AG04450 (cell line): ENCODE results near the gene DMD. TPM values are rescaled to one million over a fixed set of nuclear protein-coding genes. Genes with fewer than 3 reads are reported as not detected.

ENCODE experiments used
- CTCF ChIA-PET: fragments of 300-600, 350-600 bp; formaldehyde crosslinking; extraction: SDS; loops from one replicate; lab custom pipeline; 2022; ENCODE audit warnings: antibody characterized with exemption, inconsistent platforms; lab: Charles Lee
- POLR2A ChIA-PET: fragments of 350-600 bp; formaldehyde crosslinking; extraction: SDS; loops from one replicate; lab custom pipeline; 2021; ENCODE audit warnings: antibody characterized with exemption, inconsistent platforms; lab: Yijun Ruan, JAX
- DNase-seq: peaks from one replicate; pipeline ENCODE4 v3.0.0-alpha.2; 2011; ENCODE audit warnings: low read depth, low spot score
- H3K27ac ChIP-seq: one replicate; pipeline ENCODE4 v1.5.1; 2012; ENCODE audit warnings: low read depth, low read length, control low read depth
- H3K27me3 ChIP-seq: one replicate; pipeline ENCODE4 v1.6.0; 2012; ENCODE audit warnings: low read length; ENCODE audit not compliant: control insufficient read depth, insufficient read depth
- H3K4me3 ChIP-seq: 2 replicates; pipeline ENCODE4 v1.5.1; 2011; ENCODE audit warnings: mild to moderate bottlenecking, low read depth, low read length, control low read depth
- H3K9me3 ChIP-seq: 2 replicates; pipeline ENCODE4 v1.5.1; 2012; ENCODE audit warnings: low read length; ENCODE audit not compliant: control insufficient read depth, insufficient read depth
- polyA plus RNA-seq: library from polyadenylated mRNA; depleted of rRNA; stranded (reverse); fragments of >200 nt; gene quantifications from 2 replicates; pipeline ENCODE4 v1.2.3, GENCODE V29; 2011
- TF ChIP-seq, protein P1 (sequence below): IDR thresholded peaks from 2 replicates; pipeline ENCODE4 v1.5.1; 2011; ENCODE audit warnings: low read depth, low read length, control low read depth, inconsistent platforms

Gene DMD
- polyA plus RNA-seq, 1 experiment: 7.6 TPM

- ChIA-PET CTCF (no interaction called here), POLR2A (no interaction called here)
- Histone ChIP-seq H3K4me3 (no peak overlapping the region), H3K27ac (no peak overlapping the region), H3K9me3 (no peaks in the 10 kb centered on the region), H3K27me3 (no peaks in the 10 kb centered on the region)
- TF ChIP-seq, protein P1, sequence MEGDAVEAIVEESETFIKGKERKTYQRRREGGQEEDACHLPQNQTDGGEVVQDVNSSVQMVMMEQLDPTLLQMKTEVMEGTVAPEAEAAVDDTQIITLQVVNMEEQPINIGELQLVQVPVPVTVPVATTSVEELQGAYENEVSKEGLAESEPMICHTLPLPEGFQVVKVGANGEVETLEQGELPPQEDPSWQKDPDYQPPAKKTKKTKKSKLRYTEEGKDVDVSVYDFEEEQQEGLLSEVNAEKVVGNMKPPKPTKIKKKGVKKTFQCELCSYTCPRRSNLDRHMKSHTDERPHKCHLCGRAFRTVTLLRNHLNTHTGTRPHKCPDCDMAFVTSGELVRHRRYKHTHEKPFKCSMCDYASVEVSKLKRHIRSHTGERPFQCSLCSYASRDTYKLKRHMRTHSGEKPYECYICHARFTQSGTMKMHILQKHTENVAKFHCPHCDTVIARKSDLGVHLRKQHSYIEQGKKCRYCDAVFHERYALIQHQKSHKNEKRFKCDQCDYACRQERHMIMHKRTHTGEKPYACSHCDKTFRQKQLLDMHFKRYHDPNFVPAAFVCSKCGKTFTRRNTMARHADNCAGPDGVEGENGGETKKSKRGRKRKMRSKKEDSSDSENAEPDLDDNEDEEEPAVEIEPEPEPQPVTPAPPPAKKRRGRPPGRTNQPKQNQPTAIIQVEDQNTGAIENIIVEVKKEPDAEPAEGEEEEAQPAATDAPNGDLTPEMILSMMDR: no peak
- no peak for DNase-seq
Observed at GRCh38 chrX:31547816-31548215, 1663.5 kb downstream of the DMD start.

DNA sequence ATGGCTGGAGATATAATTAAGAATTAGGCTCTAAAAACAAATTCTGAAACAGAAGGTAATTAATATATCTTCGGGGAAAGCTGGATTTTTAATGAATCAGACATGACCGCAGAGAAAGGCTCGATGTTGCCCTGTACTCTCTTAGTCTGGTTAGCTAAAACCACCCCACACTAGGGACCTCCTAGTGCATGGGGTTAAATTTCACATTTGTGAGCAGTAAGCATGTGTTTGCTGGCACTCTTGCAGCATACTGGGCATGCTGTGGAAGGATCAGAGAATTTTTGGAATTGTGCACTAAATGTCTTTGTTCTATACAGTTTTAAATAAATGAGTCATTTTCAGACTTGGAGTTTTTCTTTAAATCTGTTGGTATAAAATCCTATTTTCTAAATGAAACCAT is 1663.9 kb downstream of the DMD start:
- Histone ChIP-seq H3K9me3 (no peaks in the 10 kb centered on the region), H3K4me3 (no peak overlapping the region), H3K27me3 (no peaks in the 10 kb centered on the region), H3K27ac (no peak overlapping the region)
- TF ChIP-seq, protein P1: no peak
- no peak for DNase-seq
- CTCF ChIA-PET: no interaction called here
- POLR2A ChIA-PET: no interaction called here

GRCh38 chrX:31546126-31546525 is 1665.2 kb downstream of the DMD start:
- CTCF ChIA-PET: no interaction called here
- peak; percentile 11 for DNase-seq
- no peak overlapping the region for H3K27ac ChIP-seq
- POLR2A ChIA-PET: no interaction called here
- no peaks in the 10 kb centered on the region for H3K27me3 ChIP-seq
- TF ChIP-seq, protein P1: no peak
- H3K9me3 ChIP-seq: no peaks in the 10 kb centered on the region
- no peak overlapping the region for H3K4me3 ChIP-seq

GRCh38 chrX:31545726-31546125 is 1665.6 kb downstream of the DMD start:
- TF ChIP-seq, protein P1: no peak
- Histone ChIP-seq H3K27ac (no peak overlapping the region), H3K27me3 (no peaks in the 10 kb centered on the region), H3K4me3 (no peak overlapping the region), H3K9me3 (no peaks in the 10 kb centered on the region)
- ChIA-PET POLR2A (no interaction called here), CTCF (no interaction called here)
- DNase-seq: no peak

DNA sequence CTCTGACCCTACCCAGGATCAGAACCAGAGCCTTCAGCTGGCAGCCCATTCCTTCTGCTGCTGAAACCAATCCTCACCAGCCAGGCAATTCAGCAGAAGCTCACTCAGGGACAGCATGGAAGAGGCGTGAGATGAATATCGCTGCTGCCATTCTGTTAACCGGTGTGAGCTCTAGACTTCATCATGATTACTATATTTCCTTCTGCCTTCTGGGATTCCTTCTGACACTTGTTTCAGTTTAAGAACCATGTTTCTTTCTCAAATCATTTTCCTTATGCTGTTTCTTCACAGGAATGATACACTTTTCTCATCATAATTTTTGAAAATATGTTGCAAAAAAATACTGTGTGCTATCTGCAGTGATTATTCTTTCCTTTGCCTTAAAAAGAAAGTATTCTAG is 1666.2 kb downstream of the DMD start:
- TF ChIP-seq, protein P1: no peak
- CTCF ChIA-PET: no interaction called here
- no peak overlapping the region for H3K4me3 ChIP-seq
- POLR2A ChIA-PET: no interaction called here
- H3K9me3 ChIP-seq: no peaks in the 10 kb centered on the region
- DNase-seq: no peak
- no peak overlapping the region for H3K27ac ChIP-seq
- H3K27me3 ChIP-seq: no peaks in the 10 kb centered on the region
